ENCODE measurements around the gene PCK1. TPM values are rescaled to one million over a fixed set of nuclear protein-coding genes. Genes with fewer than 3 reads are reported as not detected.

The PCK1 gene
- total RNA-seq, 6 experiments from 2014 or later: not detected

GRCh38 chr20:57577679-57578475 lies 17.0 kb downstream of the PCK1 start:
- TF ChIP-seq CTCF (IDR thresholded peaks at IDR 0.05): no peak
- no peak for DNase-seq
- H3K27ac Mint-ChIP-seq: no peak overlapping the region
- H3K36me3 Mint-ChIP-seq (ENCODE audit: low read depth): no peaks in the 10 kb centered on the region
- peaks cover 29% of the 10 kb centered on the region for H3K27me3 Mint-ChIP-seq (ENCODE audit: insufficient read depth)
- H3K4me3 Mint-ChIP-seq: no peak overlapping the region
- no peaks in the 10 kb centered on the region for H3K9me3 Mint-ChIP-seq
- peaks cover 8% of the 10 kb centered on the region; the same call in 1 of the 2 replicates for H3K4me1 Mint-ChIP-seq (ENCODE audit: low read depth)

GRCh38 chr20:57578476-57579165 lies 17.7 kb downstream of the PCK1 start:
- H3K4me3 Mint-ChIP-seq: no peak overlapping the region
- no peak overlapping the region for H3K27ac Mint-ChIP-seq
- no peak for DNase-seq
- no peaks in the 10 kb centered on the region for H3K36me3 Mint-ChIP-seq (ENCODE audit: low read depth)
- TF ChIP-seq CTCF (IDR thresholded peaks at IDR 0.05): no peak
- no peaks in the 10 kb centered on the region for H3K9me3 Mint-ChIP-seq
- peaks cover 32% of the 10 kb centered on the region for H3K27me3 Mint-ChIP-seq (ENCODE audit: insufficient read depth)
- H3K4me1 Mint-ChIP-seq (ENCODE audit: low read depth): peaks cover 11% of the 10 kb centered on the region; the same call in 1 of the 2 replicates

GRCh38 chr20:57579331-57579897 lies 18.5 kb downstream of the PCK1 start:
- H3K4me1 Mint-ChIP-seq (ENCODE audit: low read depth): peaks cover 11% of the 10 kb centered on the region; the same call in 1 of the 2 replicates
- DNase-seq: no peak
- H3K27ac Mint-ChIP-seq: no peak overlapping the region
- no peaks in the 10 kb centered on the region for H3K36me3 Mint-ChIP-seq (ENCODE audit: low read depth)
- TF ChIP-seq CTCF (IDR thresholded peaks at IDR 0.05): no peak
- H3K9me3 Mint-ChIP-seq: no peaks in the 10 kb centered on the region
- no peak overlapping the region for H3K4me3 Mint-ChIP-seq
- H3K27me3 Mint-ChIP-seq (ENCODE audit: insufficient read depth): peaks cover 37% of the 10 kb centered on the region

GRCh38 chr20:57579898-57580447 lies 19.1 kb downstream of the PCK1 start:
- Mint-ChIP-seq H3K4me3 (no peak overlapping the region), H3K27ac (no peak overlapping the region)
- DNase-seq: no peak

More at GRCh38 chr20:57579898-57580447, 19.1 kb downstream of the PCK1 start:
- TF ChIP-seq CTCF (IDR thresholded peaks at IDR 0.05): no peak
- H3K9me3 Mint-ChIP-seq: no peaks in the 10 kb centered on the region
- peaks cover 11% of the 10 kb centered on the region; the same call in 1 of the 2 replicates for H3K4me1 Mint-ChIP-seq (ENCODE audit: low read depth)
- peaks cover 41% of the 10 kb centered on the region for H3K27me3 Mint-ChIP-seq (ENCODE audit: insufficient read depth)
- no peaks in the 10 kb centered on the region for H3K36me3 Mint-ChIP-seq (ENCODE audit: low read depth)

Measured in HFFc6 (cell line).